Fibroblast of peridontal ligament (primary cell): ENCODE data around the gene GNA12.

Source experiments
- DNase-seq: peaks from one replicate; pipeline ENCODE4 v3.0.0-alpha.2; 2010; ENCODE audit errors: extremely low read depth

The GNA12 gene

GRCh38 chr7:2817456-2817855, 26.7 kb downstream of the GNA12 start:
- no peak for DNase-seq

DNA sequence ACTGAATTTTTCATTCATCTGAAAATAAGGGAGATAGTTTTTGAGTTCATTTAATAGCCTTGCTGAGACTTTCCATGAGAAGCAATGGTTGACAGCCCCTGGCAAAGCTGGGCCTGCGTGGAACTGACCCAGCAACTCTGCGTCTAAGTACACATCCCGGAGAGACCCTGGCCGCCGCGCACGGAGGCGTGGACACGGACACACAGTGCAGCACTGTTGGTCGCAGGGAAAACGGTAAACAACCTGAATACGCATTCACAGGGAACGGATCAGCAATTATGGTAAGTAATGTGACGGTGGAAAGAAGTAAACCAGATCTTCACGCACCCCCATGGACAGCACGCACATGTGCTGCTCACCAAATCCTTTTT, 28.2 kb downstream of the GNA12 start:
- DNase-seq: no peak

- no peak for DNase-seq
These were observed 28.9 kb downstream of the GNA12 start for GRCh38 chr7:2814946-2815874.

DNA sequence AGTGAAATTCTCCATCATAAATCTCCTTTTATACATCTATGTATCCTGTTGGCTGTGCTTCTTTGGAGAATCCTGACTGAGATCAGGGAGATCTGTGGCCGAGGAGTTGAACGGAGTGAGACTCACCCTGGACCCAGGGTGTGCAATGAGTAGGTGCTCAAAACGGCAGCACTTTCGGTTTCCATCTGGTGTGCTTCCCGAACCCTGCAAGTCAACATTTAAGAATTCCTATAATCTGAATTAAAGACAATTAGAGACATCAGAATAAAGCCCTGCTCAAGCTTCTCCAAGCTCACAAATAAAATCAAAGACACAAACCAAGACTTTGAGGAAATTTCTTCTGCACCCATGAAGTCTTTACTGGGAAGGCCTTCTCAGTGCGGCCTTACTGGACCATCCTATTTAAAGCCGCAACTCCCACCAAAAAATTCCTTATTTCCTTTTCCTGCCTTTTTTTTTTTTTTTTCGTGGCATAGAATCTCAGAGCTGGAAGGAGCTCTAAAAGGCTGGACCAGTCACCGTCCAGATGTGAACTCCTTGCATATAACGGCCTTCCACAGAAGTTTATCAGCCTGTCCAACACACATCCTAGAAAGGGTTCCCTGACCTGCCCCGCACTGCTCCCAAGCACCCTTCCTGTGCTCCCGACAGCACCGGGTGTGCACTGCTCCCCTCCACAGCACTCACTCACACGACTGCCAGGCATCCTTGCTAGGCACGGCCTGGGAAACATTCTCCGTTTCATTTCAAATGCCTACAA, 29.7 kb downstream of the GNA12 start:
- no peak for DNase-seq

- no peak for DNase-seq
These were observed 30.5 kb downstream of the GNA12 start for GRCh38 chr7:2813350-2814185.

DNA sequence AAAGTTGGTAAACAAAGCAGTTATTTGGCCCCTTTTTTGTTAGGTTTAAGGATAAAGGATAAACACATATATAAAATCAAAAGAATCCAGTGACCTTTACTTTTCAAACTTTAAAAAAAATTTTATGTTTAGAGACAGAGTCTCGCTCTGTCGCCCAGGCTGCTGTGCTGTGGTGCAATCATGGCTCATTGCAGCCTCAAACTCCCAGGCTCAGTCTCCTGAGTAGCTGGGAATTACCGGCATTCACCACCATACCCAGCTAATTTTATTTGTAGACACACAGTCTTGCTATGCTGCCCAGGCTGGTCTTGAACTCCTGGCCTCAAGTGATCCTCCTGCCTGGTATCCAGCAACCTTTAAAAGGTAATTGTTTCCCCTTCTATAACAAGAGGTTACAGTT, 31.3 kb downstream of the GNA12 start:
- DNase-seq: peak; percentile 47

GRCh38 chr7:2812114-2812487, 32.0 kb downstream of the GNA12 start:
- DNase-seq: peak; percentile 79

DNA sequence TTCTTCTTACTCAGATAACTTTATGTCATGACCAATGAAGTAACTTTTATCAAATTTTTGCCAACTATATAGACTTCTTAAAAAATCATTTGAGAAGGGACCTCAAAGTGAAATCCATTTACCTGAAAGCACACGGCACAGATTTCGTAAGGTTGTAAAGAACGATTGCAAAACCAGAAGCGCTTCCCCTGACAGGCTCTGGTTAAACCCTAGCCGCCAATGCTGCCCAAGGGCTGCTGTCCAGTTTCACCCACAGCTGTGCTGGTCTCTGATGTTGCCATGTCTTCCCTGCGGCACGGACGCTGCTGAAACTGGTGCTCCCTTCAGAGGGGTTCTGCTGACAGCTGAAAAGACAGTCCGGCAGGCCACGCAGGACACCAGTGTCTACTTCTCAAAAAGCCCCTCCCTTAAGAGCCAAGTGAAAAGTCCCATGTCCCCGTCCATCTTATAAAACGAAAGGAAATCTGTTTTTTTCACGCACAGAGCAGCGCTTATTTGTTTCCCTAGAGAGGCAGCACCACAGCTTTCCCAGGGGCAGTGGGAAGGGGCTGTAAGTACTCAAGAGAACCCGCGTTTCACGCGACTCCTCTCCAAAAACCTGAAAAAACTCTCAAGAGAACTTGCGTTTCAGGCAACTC, 32.5 kb downstream of the GNA12 start:
- peak; percentile 37 for DNase-seq

DNA sequence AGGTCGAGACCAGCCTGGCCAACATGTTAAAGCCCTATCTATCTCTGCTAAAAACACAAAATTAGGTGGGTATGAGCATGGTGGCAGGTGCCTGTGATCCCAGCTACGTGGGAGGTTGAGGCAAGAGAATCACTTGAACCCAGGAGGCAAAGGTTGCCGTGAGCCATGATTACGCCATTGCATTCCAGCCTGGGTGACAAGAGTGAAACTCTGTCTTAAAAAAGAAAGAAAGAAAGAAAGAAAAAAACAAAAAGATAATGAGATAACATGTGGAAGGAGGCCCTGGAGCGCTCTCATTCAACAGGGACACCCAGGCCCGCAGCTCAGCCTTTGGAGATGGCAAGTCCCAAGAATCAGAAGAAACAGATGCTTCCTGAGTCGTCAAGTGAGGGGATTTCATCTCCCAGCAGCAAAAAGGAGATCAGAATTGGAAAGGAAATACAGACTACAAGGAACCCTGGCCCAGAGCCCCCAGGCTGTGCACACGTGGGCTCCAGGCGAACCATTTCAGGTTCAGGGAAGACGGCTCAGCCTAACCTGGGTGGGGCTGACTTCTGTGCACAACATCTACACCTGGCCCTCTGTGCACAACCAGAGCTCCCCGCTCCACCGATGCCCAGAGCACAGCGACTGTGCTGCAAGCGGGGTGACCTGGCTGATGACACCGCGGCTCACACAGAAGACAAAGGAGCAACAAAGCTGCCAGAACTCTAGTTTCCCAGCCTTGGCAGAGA, 33.3 kb downstream of the GNA12 start:
- no peak for DNase-seq

DNA sequence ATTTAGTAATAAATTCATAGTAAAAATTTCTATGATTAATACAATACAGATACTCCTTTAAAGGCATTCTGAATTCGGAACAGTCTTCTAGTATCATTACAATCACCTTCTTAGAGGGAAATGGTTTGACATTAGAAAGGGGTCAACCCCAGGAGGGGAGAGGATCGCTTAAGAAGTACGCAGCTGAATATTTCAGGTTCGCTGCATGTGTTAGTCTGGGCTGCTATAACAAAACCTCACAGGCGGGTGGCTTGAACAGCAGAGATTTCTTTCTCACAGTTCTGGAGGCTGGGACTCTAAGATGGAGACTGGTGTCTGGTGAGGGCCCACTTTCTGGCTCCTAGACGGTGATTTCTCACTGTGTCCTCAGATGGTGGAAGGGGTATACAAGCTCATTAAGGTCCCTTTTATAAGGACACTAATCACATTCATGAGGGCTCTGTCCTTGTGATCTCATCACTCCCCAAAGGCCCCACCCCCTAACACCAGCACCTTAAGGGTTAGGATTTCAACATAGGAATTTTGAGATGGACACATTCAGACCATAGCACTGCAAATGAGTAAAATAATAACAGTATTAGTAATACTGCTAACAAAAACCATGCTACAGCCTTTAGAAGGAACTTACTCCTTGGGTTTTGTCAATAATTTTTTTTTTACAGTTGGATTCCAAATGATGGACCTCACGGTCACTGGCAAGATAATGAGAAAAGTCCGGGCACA, 34.0 kb downstream of the GNA12 start:
- no peak for DNase-seq

GRCh38 chr7:2808891-2809665, 35.0 kb downstream of the GNA12 start:
- DNase-seq: no peak

GRCh38 chr7:2807845-2808772, 36.0 kb downstream of the GNA12 start:
- DNase-seq: no peak

DNA sequence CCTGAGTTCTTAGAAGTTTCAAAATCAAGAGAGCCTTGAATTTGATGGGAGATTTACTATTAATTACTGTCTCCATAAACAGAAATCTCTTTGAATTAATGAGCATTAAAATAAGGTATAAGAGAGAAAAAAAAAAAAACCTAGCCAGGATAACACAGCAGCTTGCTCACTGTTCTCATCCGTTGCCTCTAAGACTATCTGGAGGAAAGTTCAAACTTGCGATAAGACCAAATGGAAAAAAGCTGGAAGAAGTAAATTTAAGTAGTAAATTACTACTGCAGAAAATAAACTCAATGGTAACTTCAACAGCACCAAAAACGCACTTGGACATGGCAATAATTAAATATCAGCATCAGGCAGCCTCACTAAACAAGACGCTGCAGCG, 36.7 kb downstream of the GNA12 start:
- no peak for DNase-seq

DNA sequence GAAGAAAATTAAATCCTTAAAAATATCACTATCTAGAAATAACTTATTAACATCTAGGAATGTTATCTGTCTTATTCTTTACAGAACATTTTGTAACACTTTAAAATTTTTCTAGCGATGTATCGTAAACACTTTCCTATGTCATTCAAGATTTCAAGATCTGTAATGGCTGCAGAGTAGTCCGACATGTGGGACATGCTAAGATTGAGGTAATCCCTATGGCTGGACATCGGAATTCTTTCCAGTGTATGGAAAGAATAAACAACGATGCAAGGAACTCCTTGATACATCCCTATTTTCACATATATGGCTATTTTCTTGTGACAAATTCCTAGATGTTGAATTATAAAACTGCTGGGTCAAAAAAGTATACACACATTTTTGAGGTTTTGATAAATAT, 37.5 kb downstream of the GNA12 start:
- DNase-seq: no peak

DNA sequence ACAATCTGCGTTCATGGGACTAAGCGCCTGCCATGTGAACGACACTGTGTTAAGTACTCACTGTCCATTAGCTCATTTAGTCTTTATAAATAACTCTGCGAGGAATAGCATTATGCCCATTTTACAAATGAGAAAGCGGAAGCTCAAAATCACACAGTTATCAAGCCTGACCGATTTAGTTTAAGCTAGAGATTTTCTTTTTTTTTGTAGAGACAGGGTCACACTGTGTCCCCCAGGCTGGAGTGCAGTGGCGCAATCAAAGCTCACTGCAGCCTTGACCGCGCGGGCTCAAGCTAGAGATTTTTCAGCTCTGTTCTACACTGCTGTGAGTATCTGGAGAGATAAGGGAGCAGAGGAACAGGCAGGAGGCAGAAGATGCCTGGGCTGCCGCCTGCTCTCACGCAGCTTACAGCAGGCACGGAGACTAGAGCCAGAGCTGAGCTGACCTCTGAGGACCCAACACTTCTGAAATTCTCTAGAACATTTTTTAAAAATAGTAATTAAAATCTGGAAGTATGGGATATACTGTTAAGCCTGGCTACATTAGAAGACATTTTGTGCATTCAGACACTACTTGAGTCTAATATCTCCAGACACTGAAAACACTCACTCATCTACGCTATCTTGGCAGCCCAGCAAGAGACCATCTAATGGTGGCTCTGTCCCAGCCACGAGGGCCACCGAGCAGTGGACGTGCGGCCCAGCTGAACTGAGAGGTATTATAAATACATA, 38.7 kb downstream of the GNA12 start:
- no peak for DNase-seq

GRCh38 chr7:2804227-2804763, 39.8 kb downstream of the GNA12 start:
- no peak for DNase-seq

GRCh38 chr7:2803755-2804154, 40.4 kb downstream of the GNA12 start:
- no peak for DNase-seq

DNA sequence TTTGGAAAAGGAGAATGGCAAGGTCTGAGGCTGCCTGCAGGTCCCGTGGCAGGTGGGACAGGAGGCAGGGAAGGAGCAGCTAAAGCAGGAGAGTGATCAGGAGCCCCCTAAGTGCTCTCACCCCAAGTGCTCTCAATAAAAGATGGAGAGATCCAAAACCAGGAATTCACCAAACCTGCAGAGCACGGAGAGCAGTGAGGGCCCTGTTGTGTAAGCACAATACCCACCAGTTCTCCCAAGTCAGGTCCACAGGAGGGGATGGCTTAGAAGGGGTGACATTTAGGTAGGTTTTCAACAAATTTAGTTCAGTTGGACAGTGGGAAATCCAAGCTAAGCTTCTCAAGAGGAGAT, 40.8 kb downstream of the GNA12 start:
- DNase-seq: no peak
